Effector memory CD8-positive, alpha-beta T cell (primary cell): ENCODE results near the gene LRRC23.

Experiments used
- ATAC-seq: fragments of 150-1000 bp; cut with Tn5 transposase; replicated peaks from 2 replicates; pipeline ENCODE4 v1.10.0; 2021; ENCODE audit warnings: mild to moderate bottlenecking, moderate library complexity
- DNase-seq, 3 experiments: peaks; one replicate each; pipeline ENCODE4 v3.0.0; 2021
- H3K27ac Mint-ChIP-seq, 2 donors: one replicate each; pipeline ENCODE4 v1.8.0; 2022; ENCODE audit warnings: mild to moderate bottlenecking in 2 of 2, mixed read lengths in 2 of 2, moderate library complexity in 2 of 2
- H3K27me3 Mint-ChIP-seq, 2 donors: one replicate each; pipeline ENCODE4 v1.8.0; 2022; ENCODE audit warnings: mixed read lengths in 2 of 2
- H3K36me3 Mint-ChIP-seq: one replicate; pipeline ENCODE4 v1.8.0; 2022; ENCODE audit warnings: mild to moderate bottlenecking, moderate library complexity, mixed read lengths; ENCODE audit not compliant: insufficient read depth
- H3K4me1 Mint-ChIP-seq, 2 donors: one replicate each; pipeline ENCODE4 v1.8.0; 2022; ENCODE audit warnings: low read depth in 2 of 2, mixed read lengths in 2 of 2
- H3K4me3 Mint-ChIP-seq, 2 donors: one replicate each; pipeline ENCODE4 v1.8.0; 2022; ENCODE audit warnings: mild to moderate bottlenecking in 2 of 2, mixed read lengths in 2 of 2, moderate library complexity in 2 of 2
- H3K9me3 Mint-ChIP-seq, 2 donors: one replicate each; pipeline ENCODE4 v1.8.0; 2022; ENCODE audit warnings: mixed read lengths in 2 of 2

LRRC23 gene

GRCh38 chr12:6919588-6919987 is 15.0 kb downstream of the LRRC23 start:
- Mint-ChIP-seq H3K36me3 (peaks cover 33% of the 10 kb centered on the region), H3K4me1 (peaks cover 23 to 30% of the 10 kb centered on the region in 2 donors), H3K27ac (peak overlapping the region in 1 of 2 donors; percentile 70), H3K9me3 (no peaks in the 10 kb centered on the region), H3K27me3 (no peaks in the 10 kb centered on the region), H3K4me3 (no peak overlapping the region)
- ATAC-seq (no peak), DNase-seq (no peak)

GRCh38 chr12:6921539-6921938 is 16.9 kb downstream of the LRRC23 start:
- DNase-seq, result no peak
- H3K27me3 Mint-ChIP-seq, result no peaks in the 10 kb centered on the region
- peak overlapping the region in 1 of 2 donors; percentile 38 for H3K27ac Mint-ChIP-seq
- H3K9me3 Mint-ChIP-seq, result no peaks in the 10 kb centered on the region
- H3K36me3 Mint-ChIP-seq, result peaks cover 30% of the 10 kb centered on the region
- no peak overlapping the region for H3K4me3 Mint-ChIP-seq
- peaks cover 15% of the 10 kb centered on the region in 2 donors for H3K4me1 Mint-ChIP-seq
- no peak for ATAC-seq

- peaks cover 30% of the 10 kb centered on the region for H3K36me3 Mint-ChIP-seq
- DNase-seq, result no peak
- H3K9me3 Mint-ChIP-seq, result no peaks in the 10 kb centered on the region
- peak overlapping the region in 1 of 2 donors; percentile 38 for H3K27ac Mint-ChIP-seq
- no peak overlapping the region for H3K4me3 Mint-ChIP-seq
- H3K27me3 Mint-ChIP-seq, result no peaks in the 10 kb centered on the region
- no peak for ATAC-seq
- H3K4me1 Mint-ChIP-seq, result peaks cover 14 to 22% of the 10 kb centered on the region in 2 donors
These were observed 17.6 kb downstream of the LRRC23 start for GRCh38 chr12:6921996-6922946.

GRCh38 chr12:6923003-6923732 is 18.5 kb downstream of the LRRC23 start:
- DNase-seq, result no peak
- Mint-ChIP-seq H3K27me3 (no peaks in the 10 kb centered on the region), H3K36me3 (peaks cover 31% of the 10 kb centered on the region), H3K4me3 (no peak overlapping the region), H3K9me3 (no peaks in the 10 kb centered on the region), H3K4me1 (peaks cover 14 to 23% of the 10 kb centered on the region in 2 donors), H3K27ac (peak overlapping the region in 1 of 2 donors; percentile 16)
- no peak for ATAC-seq

GRCh38 chr12:6923851-6924250 is 19.2 kb downstream of the LRRC23 start:
- no peaks in the 10 kb centered on the region for H3K9me3 Mint-ChIP-seq
- H3K4me1 Mint-ChIP-seq, result peaks cover 18 to 28% of the 10 kb centered on the region in 2 donors
- peak overlapping the region; percentile 82 to 91 for H3K27ac Mint-ChIP-seq
- DNase-seq (no peak), ATAC-seq (no peak)
- H3K27me3 Mint-ChIP-seq, result no peaks in the 10 kb centered on the region
- H3K4me3 Mint-ChIP-seq, result no peak overlapping the region
- peaks cover 30% of the 10 kb centered on the region for H3K36me3 Mint-ChIP-seq

- peak overlapping the region; percentile 82 to 91 for H3K27ac Mint-ChIP-seq
- H3K4me1 Mint-ChIP-seq, result peaks cover 26 to 34% of the 10 kb centered on the region in 2 donors
- H3K4me3 Mint-ChIP-seq, result peak overlapping the region; percentile 19 to 46
- DNase-seq (no peak), ATAC-seq (no peak)
- no peaks in the 10 kb centered on the region for H3K27me3 Mint-ChIP-seq
- H3K9me3 Mint-ChIP-seq, result no peaks in the 10 kb centered on the region
- H3K36me3 Mint-ChIP-seq, result peaks cover 24% of the 10 kb centered on the region
These were observed 20.6 kb downstream of the LRRC23 start for GRCh38 chr12:6925239-6925539.

- Mint-ChIP-seq H3K9me3 (no peaks in the 10 kb centered on the region), H3K27ac (peak overlapping the region; percentile 82 to 91), H3K27me3 (no peaks in the 10 kb centered on the region), H3K4me3 (peak overlapping the region in 1 of 2 donors; percentile 85), H3K4me1 (peaks cover 26 to 34% of the 10 kb centered on the region in 2 donors), H3K36me3 (peaks cover 23% of the 10 kb centered on the region)
- DNase-seq, result no peak
- ATAC-seq, result no peak
These were observed 21.1 kb downstream of the LRRC23 start for GRCh38 chr12:6925540-6926279.

GRCh38 chr12:6927379-6928021 is 22.9 kb downstream of the LRRC23 start, which contains the start of gene ATN1:
ATN1 (plus strand) TSS chr12:6927959; CDS start chr12:6934002, 6,043 bp downstream.
- H3K36me3 Mint-ChIP-seq, result peaks cover 23% of the 10 kb centered on the region
- ATAC-seq, result peak; percentile 43
- H3K4me3 Mint-ChIP-seq, result peak within 1 kb of the TSS; percentile 85 to 97
- peak within 1 kb of the TSS; percentile 90 to 99 for H3K27ac Mint-ChIP-seq
- H3K9me3 Mint-ChIP-seq, result no peaks in the 10 kb centered on the region
- no peaks in the 10 kb centered on the region for H3K27me3 Mint-ChIP-seq
- peaks cover 26 to 37% of the 10 kb centered on the region in 2 donors for H3K4me1 Mint-ChIP-seq
- no peak for DNase-seq

GRCh38 chr12:6928022-6928702 is 23.5 kb downstream of the LRRC23 start:
- DNase-seq (no peak), ATAC-seq (peak; percentile 49)
- H3K27ac Mint-ChIP-seq, result peak overlapping the region; percentile 90 to 98
- peaks cover 26 to 39% of the 10 kb centered on the region in 2 donors for H3K4me1 Mint-ChIP-seq
- peaks cover 19% of the 10 kb centered on the region for H3K36me3 Mint-ChIP-seq
- peak overlapping the region; percentile 77 to 87 for H3K4me3 Mint-ChIP-seq
- H3K9me3 Mint-ChIP-seq, result no peaks in the 10 kb centered on the region
- no peaks in the 10 kb centered on the region for H3K27me3 Mint-ChIP-seq

- DNase-seq, result no peak
- H3K27ac Mint-ChIP-seq, result peak overlapping the region; percentile 90 to 98
- H3K27me3 Mint-ChIP-seq, result no peaks in the 10 kb centered on the region
- peaks cover 16% of the 10 kb centered on the region for H3K36me3 Mint-ChIP-seq
- no peaks in the 10 kb centered on the region for H3K9me3 Mint-ChIP-seq
- ATAC-seq, result no peak
- H3K4me3 Mint-ChIP-seq, result peak overlapping the region; percentile 77 to 87
- H3K4me1 Mint-ChIP-seq, result peaks cover 26 to 39% of the 10 kb centered on the region in 2 donors
These were observed 24.2 kb downstream of the LRRC23 start for GRCh38 chr12:6928703-6929407.

- DNase-seq, result no peak
- no peak for ATAC-seq
- Mint-ChIP-seq H3K9me3 (no peaks in the 10 kb centered on the region), H3K4me1 (peaks cover 19 to 31% of the 10 kb centered on the region in 2 donors), H3K27ac (peak overlapping the region; percentile 5 to 90), H3K36me3 (peaks cover 14% of the 10 kb centered on the region), H3K27me3 (no peaks in the 10 kb centered on the region), H3K4me3 (peak overlapping the region; percentile 77 to 87)
These were observed 25.1 kb downstream of the LRRC23 start for GRCh38 chr12:6929466-6930452.
